ENCODE measurements around the gene PHLDB2.

The PHLDB2 gene

DNA sequence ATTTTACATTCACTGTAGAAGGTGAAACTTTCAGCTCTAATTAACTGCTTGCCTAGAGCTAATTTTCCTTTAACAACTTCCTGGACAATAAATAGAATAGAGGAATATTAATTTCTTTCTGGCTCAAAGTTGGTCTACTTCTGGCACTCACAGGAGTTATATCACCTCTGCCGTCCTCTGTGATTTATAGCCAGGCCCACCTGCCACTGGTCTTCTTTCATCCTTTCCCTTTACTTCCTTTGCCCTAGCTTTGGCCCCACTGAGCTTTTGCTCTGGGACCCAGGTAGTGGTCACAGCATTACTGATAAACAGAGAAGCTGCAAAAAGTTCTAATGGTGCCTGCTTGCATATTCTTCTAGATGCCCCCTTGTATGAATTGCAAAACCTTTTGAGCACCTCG, 70.4 kb downstream of the PHLDB2 start:
- no peak for DNase-seq

- no peak for DNase-seq
Measured at GRCh38 chr3:111932946-111933345, 73.9 kb downstream of the PHLDB2 start.

DNA sequence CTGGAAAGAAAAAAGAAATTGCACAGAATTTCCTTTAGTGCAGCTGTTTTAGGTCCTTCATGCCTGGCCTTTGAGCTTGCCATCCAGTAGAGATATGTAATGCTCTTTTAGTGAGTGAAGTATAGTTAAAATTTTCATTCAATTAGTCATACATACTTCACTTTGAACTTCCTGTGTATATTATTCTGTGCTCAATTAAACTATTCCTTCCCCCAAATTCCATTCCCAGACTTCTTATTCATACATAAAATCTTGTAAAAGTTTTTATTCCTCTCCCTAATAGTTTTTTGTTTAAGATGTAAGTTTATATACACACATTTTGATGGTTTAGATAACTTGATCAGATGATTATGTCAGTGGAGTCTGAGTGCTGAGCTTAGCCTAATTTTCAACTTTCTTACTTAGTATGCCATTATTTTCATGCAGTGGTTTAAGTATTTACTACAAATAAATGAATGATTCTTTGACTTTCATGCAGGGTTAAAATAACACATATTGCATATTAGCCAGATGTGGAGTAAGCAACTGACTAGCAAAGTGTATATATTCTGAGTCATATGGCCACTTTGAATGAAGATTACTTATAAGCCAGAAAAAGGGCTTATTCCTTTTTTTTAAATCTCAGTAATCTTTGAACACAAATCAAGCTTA, 77.3 kb downstream of the PHLDB2 start:
- no peak for DNase-seq

DNA sequence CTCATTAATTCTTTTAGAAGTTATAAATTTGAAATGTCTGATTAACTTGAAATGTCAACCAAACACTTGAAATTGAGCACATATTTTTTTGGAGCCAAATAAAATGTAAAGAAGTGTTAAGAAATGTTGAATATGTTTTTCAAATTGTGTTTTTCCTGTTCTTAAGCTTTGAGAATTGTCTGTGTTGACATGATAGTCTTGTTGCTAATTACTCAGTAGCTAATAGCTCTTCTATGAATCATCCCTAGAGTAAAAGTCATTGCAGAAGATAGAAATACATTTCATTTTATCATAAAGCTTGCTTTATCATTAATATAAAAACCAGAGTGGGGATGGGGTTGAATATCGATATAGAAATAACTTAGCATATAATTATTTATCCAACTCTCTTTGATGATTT, 77.9 kb downstream of the PHLDB2 start:
- no peak for DNase-seq

- DNase-seq = no peak
Measured at GRCh38 chr3:111937871-111938270, 78.8 kb downstream of the PHLDB2 start.

- DNase-seq = no peak
Measured at GRCh38 chr3:111939873-111940272, 80.8 kb downstream of the PHLDB2 start.

- no peak for DNase-seq
Measured at GRCh38 chr3:111943533-111943932, 84.5 kb downstream of the PHLDB2 start.

GRCh38 chr3:111944372-111944771, 85.3 kb downstream of the PHLDB2 start:
- DNase-seq = no peak

- no peak for DNase-seq
Measured at GRCh38 chr3:111947231-111947630, 88.2 kb downstream of the PHLDB2 start.

- DNase-seq = no peak
Measured at GRCh38 chr3:111948786-111949185, 89.7 kb downstream of the PHLDB2 start.

DNA sequence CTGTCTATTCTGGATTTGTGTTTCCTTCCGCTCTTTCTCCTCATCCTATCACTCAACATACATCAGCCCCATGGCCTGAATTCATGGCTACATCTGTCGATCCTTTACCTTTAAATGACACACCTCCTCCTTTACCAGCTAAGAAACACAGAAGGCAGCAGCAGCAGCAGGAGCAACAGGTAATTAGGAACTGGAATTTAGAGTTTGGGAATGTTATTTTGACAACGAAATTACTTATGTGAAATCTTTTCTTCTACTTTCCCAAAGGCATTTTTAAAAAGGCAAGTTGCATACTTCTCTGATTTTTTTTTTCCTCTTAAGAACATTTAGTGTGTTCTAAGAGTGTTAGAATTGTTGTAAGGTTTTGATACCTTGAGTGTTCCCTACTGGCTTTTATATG, 90.6 kb downstream of the PHLDB2 start:
- DNase-seq = no peak

- no peak for DNase-seq
Measured at GRCh38 chr3:111951032-111951431, 92.0 kb downstream of the PHLDB2 start.

DNA sequence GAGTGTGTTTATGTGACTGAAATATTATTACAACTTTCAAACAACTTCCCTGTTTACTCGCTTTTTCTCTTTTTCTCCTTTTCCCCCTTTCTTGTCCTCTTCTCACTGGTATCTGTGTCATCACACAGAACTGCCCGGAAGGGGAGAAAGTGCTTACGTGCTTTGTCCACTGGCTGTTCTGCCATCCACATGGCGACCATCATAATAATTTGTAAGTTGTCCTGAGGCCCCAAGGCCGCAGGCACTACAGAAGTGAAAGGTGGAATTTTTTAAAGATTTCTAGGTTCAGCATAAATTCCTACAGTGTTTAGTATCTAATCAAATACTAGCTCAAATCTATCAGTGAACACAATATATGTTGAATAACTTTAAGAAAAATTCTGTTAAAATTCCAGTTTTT, 93.0 kb downstream of the PHLDB2 start:
- no peak for DNase-seq

DNA sequence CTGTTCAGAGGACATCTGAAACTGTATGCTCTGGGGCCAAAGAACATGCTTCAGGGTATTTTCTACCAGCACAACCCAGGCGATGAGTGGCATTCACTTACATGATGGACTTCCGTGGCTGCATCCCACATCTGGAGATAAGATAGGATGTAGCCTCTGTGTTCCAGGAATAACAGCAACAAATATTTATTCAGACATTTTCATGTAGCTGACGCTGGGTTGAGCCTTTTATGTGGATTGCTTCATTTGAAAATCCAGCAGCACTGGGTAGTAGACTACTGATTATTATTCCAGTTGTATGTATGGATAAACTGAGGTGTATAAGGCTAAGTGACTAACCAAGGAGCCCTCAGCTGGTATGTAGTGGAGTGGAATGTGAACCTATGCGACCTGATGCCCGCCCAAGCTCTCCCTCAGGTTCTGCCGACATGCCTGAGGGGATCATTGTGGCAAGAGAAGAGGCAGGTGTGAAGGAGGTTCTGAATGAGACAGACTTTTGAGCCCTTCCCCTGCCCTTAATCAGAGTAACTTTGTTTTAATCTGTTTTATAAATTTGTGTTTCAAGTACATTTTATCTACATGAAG, 93.9 kb downstream of the PHLDB2 start:
- DNase-seq = no peak

DNA sequence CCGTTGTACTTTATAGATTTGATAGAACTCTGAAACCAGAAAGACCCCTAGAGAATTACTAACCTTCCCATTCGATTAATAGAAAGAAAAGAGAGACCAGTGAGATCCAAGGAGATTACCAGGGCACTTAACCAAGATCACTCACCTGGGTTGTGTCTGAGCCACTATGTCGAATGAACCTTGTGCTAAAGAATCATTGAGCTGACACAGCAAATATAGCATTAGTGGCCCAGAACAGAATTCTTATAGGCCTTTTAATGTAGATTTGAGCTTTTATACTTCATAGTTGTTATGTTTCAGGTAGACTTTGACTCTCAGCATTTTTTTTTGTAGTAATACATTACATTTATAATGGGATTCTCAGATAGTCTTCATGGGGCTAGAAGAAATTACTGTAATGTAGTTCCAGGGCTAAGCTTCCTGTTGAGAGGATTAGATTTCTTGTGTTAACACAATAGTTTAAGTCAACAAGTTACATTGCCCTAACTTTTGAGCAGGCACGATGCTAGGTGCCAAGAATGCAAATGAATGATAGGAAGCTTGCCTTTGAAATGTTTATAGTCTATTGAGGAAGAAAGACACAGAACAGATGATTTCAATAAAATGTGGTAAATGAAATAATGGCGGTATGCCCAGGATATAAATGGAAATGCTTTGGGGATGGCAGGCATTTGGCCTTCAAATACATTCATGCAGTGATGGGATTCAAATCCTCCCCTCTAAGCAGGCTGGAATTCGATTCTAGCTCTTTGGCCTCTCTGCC, 95.3 kb downstream of the PHLDB2 start:
- no peak for DNase-seq

DNA sequence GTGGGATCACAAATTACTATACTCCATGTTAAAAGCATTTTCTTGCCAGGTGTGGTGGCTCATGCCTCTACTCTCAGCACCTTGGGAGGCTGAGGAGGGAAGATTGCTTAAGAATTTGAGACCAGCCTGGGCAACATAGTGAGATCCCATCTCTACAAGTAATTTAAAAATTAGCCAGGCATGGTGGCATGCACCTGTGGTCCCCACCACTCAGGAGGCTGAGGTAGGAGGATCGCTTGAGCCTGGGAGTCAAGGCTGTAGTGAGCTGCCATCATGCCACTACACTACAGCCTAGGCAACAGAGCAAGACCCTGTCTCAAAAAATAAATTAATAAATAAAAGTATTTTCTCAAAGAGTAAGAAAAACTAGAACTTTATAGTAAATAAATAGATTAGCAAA, 96.8 kb downstream of the PHLDB2 start:
- DNase-seq = no peak

GRCh38 chr3:111956449-111956848, 97.4 kb downstream of the PHLDB2 start:
- DNase-seq = no peak

- DNase-seq = no peak
Measured at GRCh38 chr3:111956995-111957734, 98.1 kb downstream of the PHLDB2 start.

DNA sequence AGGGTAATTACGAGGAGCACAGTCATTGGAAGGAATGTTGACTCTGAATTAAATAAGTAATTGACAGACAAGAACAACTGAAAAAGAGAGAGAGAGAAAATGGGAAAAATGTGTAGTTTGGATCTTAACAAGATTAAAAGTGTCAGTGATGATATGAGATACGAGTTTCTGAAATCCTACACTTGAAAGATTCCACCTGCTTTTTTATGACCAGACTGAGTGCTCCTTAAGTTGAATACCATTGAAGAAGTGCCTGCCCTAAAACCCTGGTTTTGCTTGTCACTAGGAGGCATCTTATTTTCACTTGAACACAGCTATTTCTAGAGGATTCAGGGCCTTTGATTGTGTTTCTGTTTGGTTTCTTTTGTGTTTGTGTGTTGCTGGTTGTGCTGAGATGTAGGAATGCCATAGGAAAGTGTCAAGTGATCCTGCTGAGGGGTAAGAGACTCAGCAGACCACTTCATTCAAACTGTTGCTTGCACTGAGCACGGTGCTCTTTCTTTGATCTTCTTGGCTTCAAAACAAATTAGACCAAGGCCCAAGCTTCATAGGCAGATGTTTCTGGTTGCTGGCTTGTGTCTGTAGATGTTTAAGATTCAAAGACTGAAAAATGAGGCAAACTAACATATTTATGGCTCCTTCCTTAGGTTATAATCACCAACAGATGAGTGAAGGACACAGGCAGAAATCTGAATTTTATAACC, 102.5 kb downstream of the PHLDB2 start:
- DNase-seq = no peak

DNA sequence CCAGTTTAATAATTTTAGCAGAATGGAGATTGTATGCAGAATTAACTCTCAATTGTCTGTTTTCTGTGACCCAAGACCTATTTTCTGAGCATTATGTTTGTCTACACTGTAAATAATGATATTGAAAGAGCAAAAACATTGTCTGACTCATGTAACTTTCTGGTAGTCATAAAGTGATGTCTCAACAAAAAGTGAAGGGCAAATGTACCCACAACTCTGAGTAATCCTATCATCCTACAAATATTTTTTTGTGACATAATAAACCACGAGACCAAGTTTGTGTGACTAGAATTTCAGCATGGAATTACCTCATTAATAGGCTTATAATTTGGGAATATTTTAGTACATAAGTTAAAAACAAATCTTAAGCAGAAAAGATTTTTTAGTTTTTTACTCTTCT, 104.4 kb downstream of the PHLDB2 start:
- DNase-seq = no peak

DNA sequence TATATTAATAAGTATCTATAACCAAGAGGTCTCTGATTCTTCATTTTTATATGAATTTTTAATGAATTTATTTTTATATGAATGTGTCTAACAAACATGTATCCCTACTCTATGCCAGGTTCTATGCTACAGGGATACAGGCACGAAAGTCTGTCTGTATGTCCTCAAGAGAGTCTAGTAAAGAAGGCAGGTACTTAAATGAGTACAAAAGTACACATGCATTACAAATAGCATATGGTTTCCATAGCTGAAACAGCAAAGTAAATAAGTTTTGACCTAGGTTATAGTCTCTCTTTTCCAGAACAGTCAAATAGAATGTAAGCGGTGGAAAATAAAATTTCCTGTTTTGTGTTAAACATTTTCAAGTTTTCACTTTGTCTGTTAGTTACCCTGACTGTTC, 106.4 kb downstream of the PHLDB2 start:
- no peak for DNase-seq

- DNase-seq = no peak
Measured at GRCh38 chr3:111967068-111967467, 108.0 kb downstream of the PHLDB2 start.
